ENCODE results near the gene CAPN11. TPM values are rescaled to one million over a fixed set of nuclear protein-coding genes. Genes with fewer than 3 reads are reported as not detected.
"Not testable (repeated sequence)": the region's sequence is repeated elsewhere in the genome, so short reads cannot be mapped to it uniquely, and the experiment has no call there.

Gene CAPN11
- total and polyA plus RNA-seq, 2 donors from 2014 or later = 0.39 to 2.3 TPM

DNA sequence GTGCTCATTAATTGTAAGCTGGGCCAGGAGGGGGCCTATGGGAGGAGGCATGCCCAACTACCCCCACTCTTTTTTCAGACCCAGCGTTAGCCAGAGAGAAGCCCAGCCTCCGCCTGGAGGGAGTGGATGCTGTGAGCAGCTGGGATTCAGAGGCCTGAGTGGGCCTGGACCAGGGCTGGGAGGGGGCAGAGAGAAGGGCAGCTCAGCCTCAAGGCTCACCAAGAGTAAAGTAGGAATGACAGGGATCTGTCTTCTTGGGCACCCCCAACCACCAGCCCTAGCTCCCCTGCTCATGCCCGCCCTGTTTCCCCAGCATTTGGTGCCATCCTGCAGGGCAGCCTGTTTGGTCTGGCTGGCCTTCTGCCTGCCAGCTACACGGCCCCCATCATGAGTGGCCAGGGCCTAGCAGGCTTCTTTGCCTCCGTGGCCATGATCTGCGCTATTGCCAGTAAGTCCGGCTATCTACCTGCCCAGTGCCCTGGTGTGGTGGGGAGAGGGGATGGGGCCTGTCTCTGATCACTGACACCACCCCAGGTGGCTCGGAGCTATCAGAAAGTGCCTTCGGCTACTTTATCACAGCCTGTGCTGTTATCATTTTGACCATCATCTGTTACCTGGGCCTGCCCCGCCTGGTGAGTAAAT is 71.5 kb downstream of the CAPN11 start:
- no peak for DNase-seq

DNA sequence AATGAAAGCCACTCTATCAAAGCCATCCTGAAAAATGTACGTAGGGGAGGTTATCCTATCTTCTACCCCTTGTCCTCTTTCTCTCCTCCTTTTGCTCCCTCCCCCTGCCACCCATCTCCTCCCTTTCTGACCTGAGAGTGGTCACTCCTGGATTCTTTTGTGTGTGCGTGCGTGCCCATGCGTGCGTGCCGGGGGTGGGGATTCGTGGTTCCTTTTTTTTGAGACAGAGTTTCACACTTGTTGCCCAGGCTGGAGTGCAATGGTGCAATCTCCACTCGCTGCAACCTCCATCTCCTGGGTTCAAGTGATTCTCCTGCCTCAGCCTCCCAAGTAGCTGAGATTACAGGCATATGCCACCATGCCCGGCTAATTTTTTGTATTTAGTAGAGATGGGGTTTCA is 72.8 kb downstream of the CAPN11 start:
- H3K36me3 ChIP-seq (ENCODE audit: control insufficient read depth in 2 of 3, insufficient read depth in 3 of 3, low read length in 3 of 3); intact Hi-C loops (cut with DNase I); DNase-seq; H3K9ac ChIP-seq (ENCODE audit: low read length in 3 of 3); H3K27ac ChIP-seq (ENCODE audit: low read depth in 2 of 2, low read length in 2 of 2); H3K27me3 ChIP-seq (ENCODE audit: control insufficient read depth, insufficient read depth, low read length); FAIRE-seq; H3K4me3 ChIP-seq (ENCODE audit: low read length in 3 of 3); H3K9me3 ChIP-seq (ENCODE audit: control insufficient read depth in 2 of 3, insufficient read depth in 1 of 3, low read length in 3 of 3): not testable (repeated sequence)
- H3K4me1 ChIP-seq (ENCODE audit: control insufficient read depth in 2 of 3, insufficient read depth in 2 of 3, low read depth in 1 of 3, low read length in 3 of 3) = peaks cover 0 to 28% (median 24%) of the 10 kb centered on the region in 3 donors

More for the DNA sequence above, 71.5 kb downstream of the CAPN11 start:
- TF ChIP-seq, protein P1, sequence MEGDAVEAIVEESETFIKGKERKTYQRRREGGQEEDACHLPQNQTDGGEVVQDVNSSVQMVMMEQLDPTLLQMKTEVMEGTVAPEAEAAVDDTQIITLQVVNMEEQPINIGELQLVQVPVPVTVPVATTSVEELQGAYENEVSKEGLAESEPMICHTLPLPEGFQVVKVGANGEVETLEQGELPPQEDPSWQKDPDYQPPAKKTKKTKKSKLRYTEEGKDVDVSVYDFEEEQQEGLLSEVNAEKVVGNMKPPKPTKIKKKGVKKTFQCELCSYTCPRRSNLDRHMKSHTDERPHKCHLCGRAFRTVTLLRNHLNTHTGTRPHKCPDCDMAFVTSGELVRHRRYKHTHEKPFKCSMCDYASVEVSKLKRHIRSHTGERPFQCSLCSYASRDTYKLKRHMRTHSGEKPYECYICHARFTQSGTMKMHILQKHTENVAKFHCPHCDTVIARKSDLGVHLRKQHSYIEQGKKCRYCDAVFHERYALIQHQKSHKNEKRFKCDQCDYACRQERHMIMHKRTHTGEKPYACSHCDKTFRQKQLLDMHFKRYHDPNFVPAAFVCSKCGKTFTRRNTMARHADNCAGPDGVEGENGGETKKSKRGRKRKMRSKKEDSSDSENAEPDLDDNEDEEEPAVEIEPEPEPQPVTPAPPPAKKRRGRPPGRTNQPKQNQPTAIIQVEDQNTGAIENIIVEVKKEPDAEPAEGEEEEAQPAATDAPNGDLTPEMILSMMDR (IDR thresholded peaks at IDR 0.05; ENCODE audit: borderline replicate concordance, extremely low read depth, insufficient read depth) = no peak
- H3K4me3 ChIP-seq (ENCODE audit: low read length in 3 of 3) = no peak overlapping the region
- FAIRE-seq = no peak
- peaks cover 0 to 31% (median 27%) of the 10 kb centered on the region in 3 donors for H3K4me1 ChIP-seq (ENCODE audit: control insufficient read depth in 2 of 3, insufficient read depth in 2 of 3, low read depth in 1 of 3, low read length in 3 of 3)
- H3K9ac ChIP-seq (ENCODE audit: low read length in 3 of 3) = no peak overlapping the region
- H3K27ac ChIP-seq (ENCODE audit: low read depth in 2 of 2, low read length in 2 of 2) = no peak overlapping the region
- peaks cover 0 to 5% (median 0%) of the 10 kb centered on the region in 3 donors for H3K36me3 ChIP-seq (ENCODE audit: control insufficient read depth in 2 of 3, insufficient read depth in 3 of 3, low read length in 3 of 3)
- no peaks in the 10 kb centered on the region for H3K9me3 ChIP-seq (ENCODE audit: control insufficient read depth in 2 of 3, insufficient read depth in 1 of 3, low read length in 3 of 3)
- H3K27me3 ChIP-seq (ENCODE audit: control insufficient read depth, insufficient read depth, low read length) = no peaks in the 10 kb centered on the region
- intact Hi-C loops (cut with DNase I) = no loop called here

DNA sequence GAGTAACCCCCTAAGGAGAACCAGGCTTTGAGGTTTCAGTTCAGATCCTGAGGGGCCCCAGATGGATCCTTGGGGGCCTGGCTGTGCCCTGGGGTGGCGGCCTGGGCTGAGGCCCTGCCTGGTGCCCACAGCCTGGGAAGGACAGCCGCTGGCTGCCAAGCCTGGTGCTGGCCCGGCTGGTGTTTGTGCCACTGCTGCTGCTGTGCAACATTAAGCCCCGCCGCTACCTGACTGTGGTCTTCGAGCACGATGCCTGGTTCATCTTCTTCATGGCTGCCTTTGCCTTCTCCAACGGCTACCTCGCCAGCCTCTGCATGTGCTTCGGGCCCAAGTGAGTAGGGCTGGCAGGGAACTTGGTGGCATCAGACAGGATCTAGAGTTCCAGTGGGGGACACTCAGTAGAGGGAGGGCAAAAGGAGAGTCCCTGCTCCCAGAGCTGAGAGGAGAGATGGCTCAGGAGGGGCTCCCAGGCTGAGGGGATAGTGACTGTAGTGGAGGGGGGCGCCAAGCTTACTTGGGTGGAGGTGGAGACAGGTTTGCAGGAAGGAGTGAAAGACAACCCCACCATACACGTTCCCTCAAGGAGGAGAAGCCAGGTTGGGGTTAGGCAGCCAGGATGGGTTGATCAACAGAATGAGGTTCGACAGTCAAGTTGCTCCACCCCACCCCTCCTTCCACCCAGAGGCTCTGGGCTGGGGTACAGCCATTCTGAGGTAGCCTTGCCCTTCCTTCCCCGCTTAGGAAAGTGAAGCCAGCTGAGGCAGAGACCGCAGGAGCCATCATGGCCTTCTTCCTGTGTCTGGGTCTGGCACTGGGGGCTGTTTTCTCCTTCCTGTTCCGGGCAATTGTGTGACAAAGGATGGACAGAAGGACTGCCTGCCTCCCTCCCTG is 74.3 kb downstream of the CAPN11 start:
- Histone ChIP-seq H3K4me3 (ENCODE audit: low read length in 3 of 3) (no peak overlapping the region), H3K27ac (ENCODE audit: low read depth in 2 of 2, low read length in 2 of 2) (no peak overlapping the region), H3K27me3 (ENCODE audit: control insufficient read depth, insufficient read depth, low read length) (no peaks in the 10 kb centered on the region), H3K9me3 (ENCODE audit: control insufficient read depth in 2 of 3, insufficient read depth in 1 of 3, low read length in 3 of 3) (no peaks in the 10 kb centered on the region), H3K9ac (ENCODE audit: low read length in 3 of 3) (no peak overlapping the region), H3K4me1 (ENCODE audit: control insufficient read depth in 2 of 3, insufficient read depth in 2 of 3, low read depth in 1 of 3, low read length in 3 of 3) (peaks cover 0 to 28% (median 24%) of the 10 kb centered on the region in 3 donors), H3K36me3 (ENCODE audit: control insufficient read depth in 2 of 3, insufficient read depth in 3 of 3, low read length in 3 of 3) (peaks cover 0 to 5% (median 0%) of the 10 kb centered on the region in 3 donors)
- FAIRE-seq (no peak), DNase-seq (no peak)
- intact Hi-C loops (cut with DNase I) = no loop called here
- TF ChIP-seq, protein P1 (IDR thresholded peaks at IDR 0.05; ENCODE audit: borderline replicate concordance, extremely low read depth, insufficient read depth) = no peak

DNA sequence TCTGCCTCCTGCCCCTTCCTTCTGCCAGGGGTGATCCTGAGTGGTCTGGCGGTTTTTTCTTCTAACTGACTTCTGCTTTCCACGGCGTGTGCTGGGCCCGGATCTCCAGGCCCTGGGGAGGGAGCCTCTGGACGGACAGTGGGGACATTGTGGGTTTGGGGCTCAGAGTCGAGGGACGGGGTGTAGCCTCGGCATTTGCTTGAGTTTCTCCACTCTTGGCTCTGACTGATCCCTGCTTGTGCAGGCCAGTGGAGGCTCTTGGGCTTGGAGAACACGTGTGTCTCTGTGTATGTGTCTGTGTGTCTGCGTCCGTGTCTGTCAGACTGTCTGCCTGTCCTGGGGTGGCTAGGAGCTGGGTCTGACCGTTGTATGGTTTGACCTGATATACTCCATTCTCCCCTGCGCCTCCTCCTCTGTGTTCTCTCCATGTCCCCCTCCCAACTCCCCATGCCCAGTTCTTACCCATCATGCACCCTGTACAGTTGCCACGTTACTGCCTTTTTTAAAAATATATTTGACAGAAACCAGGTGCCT is 75.0 kb downstream of the CAPN11 start:
- Histone ChIP-seq H3K27me3 (ENCODE audit: control insufficient read depth, insufficient read depth, low read length) (no peaks in the 10 kb centered on the region), H3K9ac (ENCODE audit: low read length in 3 of 3) (no peak overlapping the region), H3K9me3 (ENCODE audit: control insufficient read depth in 2 of 3, insufficient read depth in 1 of 3, low read length in 3 of 3) (no peaks in the 10 kb centered on the region), H3K4me1 (ENCODE audit: control insufficient read depth in 2 of 3, insufficient read depth in 2 of 3, low read depth in 1 of 3, low read length in 3 of 3) (peaks cover 0 to 28% (median 27%) of the 10 kb centered on the region in 3 donors), H3K4me3 (ENCODE audit: low read length in 3 of 3) (no peak overlapping the region), H3K27ac (ENCODE audit: low read depth in 2 of 2, low read length in 2 of 2) (no peak overlapping the region), H3K36me3 (ENCODE audit: control insufficient read depth in 2 of 3, insufficient read depth in 3 of 3, low read length in 3 of 3) (peaks cover 0 to 5% (median 0%) of the 10 kb centered on the region in 3 donors)
- no peak for DNase-seq
- FAIRE-seq = no peak
- intact Hi-C loops (cut with DNase I) = no loop called here
- TF ChIP-seq, protein P1 (IDR thresholded peaks at IDR 0.05; ENCODE audit: borderline replicate concordance, extremely low read depth, insufficient read depth) = no peak
